Measurements from ENCODE around the gene HTRA3.

GRCh38 chr4:8274765-8275547 is 5.4 kb downstream of the HTRA3 start:
- TF ChIP-seq POLR2A (IDR thresholded peaks at IDR 0.05) (no peak), EP300 (IDR thresholded peaks at IDR 0.05) (no peak)
- TF ChIP-seq, protein P1, sequence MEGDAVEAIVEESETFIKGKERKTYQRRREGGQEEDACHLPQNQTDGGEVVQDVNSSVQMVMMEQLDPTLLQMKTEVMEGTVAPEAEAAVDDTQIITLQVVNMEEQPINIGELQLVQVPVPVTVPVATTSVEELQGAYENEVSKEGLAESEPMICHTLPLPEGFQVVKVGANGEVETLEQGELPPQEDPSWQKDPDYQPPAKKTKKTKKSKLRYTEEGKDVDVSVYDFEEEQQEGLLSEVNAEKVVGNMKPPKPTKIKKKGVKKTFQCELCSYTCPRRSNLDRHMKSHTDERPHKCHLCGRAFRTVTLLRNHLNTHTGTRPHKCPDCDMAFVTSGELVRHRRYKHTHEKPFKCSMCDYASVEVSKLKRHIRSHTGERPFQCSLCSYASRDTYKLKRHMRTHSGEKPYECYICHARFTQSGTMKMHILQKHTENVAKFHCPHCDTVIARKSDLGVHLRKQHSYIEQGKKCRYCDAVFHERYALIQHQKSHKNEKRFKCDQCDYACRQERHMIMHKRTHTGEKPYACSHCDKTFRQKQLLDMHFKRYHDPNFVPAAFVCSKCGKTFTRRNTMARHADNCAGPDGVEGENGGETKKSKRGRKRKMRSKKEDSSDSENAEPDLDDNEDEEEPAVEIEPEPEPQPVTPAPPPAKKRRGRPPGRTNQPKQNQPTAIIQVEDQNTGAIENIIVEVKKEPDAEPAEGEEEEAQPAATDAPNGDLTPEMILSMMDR (IDR thresholded peaks at IDR 0.05), result no peak

Data from suprapubic skin (tissue), 3 donors.